Caco-2 (cell line): ENCODE results near the gene TM4SF5. TPM values are rescaled to one million over a fixed set of nuclear protein-coding genes. Genes with fewer than 3 reads are reported as not detected.

Experiments
- Bru-seq: library from RNA; stranded (reverse); fragments of 400-500 nt; gene quantifications from one replicate; lab custom pipeline; 2021; lab: Mats Ljungman, UMichigan
- BruChase-seq, 2 experiments: library from RNA; stranded (reverse); fragments of 400-500 nt; gene quantifications; one replicate each; lab custom pipeline; 2021; lab: Mats Ljungman, UMichigan
- BruUV-seq: library from RNA; stranded (reverse); fragments of 400-500 nt; replicated peaks from 2 replicates; lab custom pipeline; 2021; lab: Mats Ljungman, UMichigan
- CTCF ChIA-PET: fragments of 300-600 bp; sonication (Branson Sonifier 250); formaldehyde crosslinking; loops from one replicate; lab custom pipeline; 2022; ENCODE audit warnings: antibody characterized with exemption; lab: Charles Lee
- POLR2A ChIA-PET: fragments of 300-600 bp; sonication (Branson Sonifier 250); formaldehyde crosslinking; loops from one replicate; lab custom pipeline; 2022; ENCODE audit warnings: antibody characterized with exemption; lab: Charles Lee
- DNase-seq, 2 experiments: peaks; one replicate each; pipeline versions ENCODE4 v3.0.0 to v3.0.0-alpha.2; 2020 to 2022
- H3K27me3 ChIP-seq: replicated peaks from 2 replicates; pipeline ENCODE4 v1.6.0; 2011; ENCODE audit warnings: low read length; ENCODE audit not compliant: control insufficient read depth, insufficient read depth
- H3K36me3 ChIP-seq: 2 replicates; pipeline ENCODE4 v1.5.1; 2011; ENCODE audit warnings: low read length; ENCODE audit not compliant: control insufficient read depth, insufficient read depth
- H3K4me1 ChIP-seq: fragments of 250-450 bp; sonication (Bioruptor Pico); 2 replicates; pipeline ENCODE4 v1.5.1; 2020; ENCODE audit warnings: mild to moderate bottlenecking
- H3K4me3 ChIP-seq: 2 replicates; pipeline ENCODE4 v1.5.1; 2011; ENCODE audit warnings: low read depth, mild to moderate bottlenecking, control low read depth, low read length
- H3K9me3 ChIP-seq: fragments of 250-450 bp; sonication (Bioruptor Pico); 2 replicates; pipeline ENCODE4 v1.5.1; 2020; ENCODE audit warnings: mild to moderate bottlenecking, moderate library complexity
- H3K27ac Mint-ChIP-seq: one replicate; pipeline ENCODE4 v1.8.0; 2022; ENCODE audit warnings: mixed read lengths; ENCODE audit not compliant: unreplicated experiment
- H3K27me3 Mint-ChIP-seq: one replicate; pipeline ENCODE4 v1.8.0; 2022; ENCODE audit warnings: mixed read lengths; ENCODE audit not compliant: insufficient read depth, unreplicated experiment
- H3K36me3 Mint-ChIP-seq: one replicate; pipeline ENCODE4 v1.8.0; 2022; ENCODE audit warnings: mild to moderate bottlenecking, mixed read lengths; ENCODE audit not compliant: insufficient read depth, unreplicated experiment
- H3K4me1 Mint-ChIP-seq: one replicate; pipeline ENCODE4 v1.8.0; 2022; ENCODE audit warnings: low read depth, mixed read lengths; ENCODE audit not compliant: unreplicated experiment
- H3K4me3 Mint-ChIP-seq: one replicate; pipeline ENCODE4 v1.8.0; 2022; ENCODE audit warnings: mild to moderate bottlenecking, moderate library complexity, mixed read lengths; ENCODE audit not compliant: unreplicated experiment
- H3K9me3 Mint-ChIP-seq: one replicate; pipeline ENCODE4 v1.8.0; 2022; ENCODE audit warnings: mixed read lengths; ENCODE audit not compliant: unreplicated experiment
- intact Hi-C: fragments of 100-400 bp; cut with micrococcal nuclease; formaldehyde crosslinking; loops from one replicate; pipeline ENCODE4 v1.10.0; 2022; ENCODE audit not compliant: unreplicated experiment
- long read RNA-seq: library from polyadenylated mRNA; stranded (forward); transcript quantifications from one replicate; pipeline ENCODE4 v2.0.0, GENCODE V29; 2022
- total RNA-seq: library from RNA; stranded (reverse); gene quantifications from 2 replicates; pipeline ENCODE4 v1.2.3, GENCODE V29; 2022
- TF ChIP-seq, protein P1 (sequence below), 2 experiments: fragments of 200-600 bp in 1 of 2; IDR thresholded peaks; 1 replicate in 1 of 2; 2 replicates in 1 of 2; pipeline versions ENCODE4 v1.5.1 to v1.8.0; 2011 to 2022; ENCODE audit warnings: antibody characterized with exemption in 1 of 2, control low read depth in 1 of 2, inconsistent platforms in 1 of 2, low read depth in 1 of 2, low read length in 1 of 2, mild to moderate bottlenecking in 1 of 2, moderate library complexity in 1 of 2; ENCODE audit not compliant: insufficient read depth in 1 of 2, severe bottlenecking in 1 of 2, unreplicated experiment in 1 of 2

TM4SF5 gene, protein sequence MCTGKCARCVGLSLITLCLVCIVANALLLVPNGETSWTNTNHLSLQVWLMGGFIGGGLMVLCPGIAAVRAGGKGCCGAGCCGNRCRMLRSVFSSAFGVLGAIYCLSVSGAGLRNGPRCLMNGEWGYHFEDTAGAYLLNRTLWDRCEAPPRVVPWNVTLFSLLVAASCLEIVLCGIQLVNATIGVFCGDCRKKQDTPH
- total RNA-seq (9.9 and 12.1 TPM in 2 replicates), Bru-seq, nascent RNA (percentile 31 among the genes with signal in this experiment), BruChase-seq, experiment 1, labeled RNA remaining after a 2-hour chase (percentile 30 among the genes with signal in this experiment), BruChase-seq, experiment 2, labeled RNA remaining after a 6-hour chase (percentile 39 among the genes with signal in this experiment)
- long read RNA-seq, partial matches to known transcripts = 1 of 8 reads
- long read RNA-seq, other reads (novel, unspliced or antisense) = 4 of 8 reads

DNA sequence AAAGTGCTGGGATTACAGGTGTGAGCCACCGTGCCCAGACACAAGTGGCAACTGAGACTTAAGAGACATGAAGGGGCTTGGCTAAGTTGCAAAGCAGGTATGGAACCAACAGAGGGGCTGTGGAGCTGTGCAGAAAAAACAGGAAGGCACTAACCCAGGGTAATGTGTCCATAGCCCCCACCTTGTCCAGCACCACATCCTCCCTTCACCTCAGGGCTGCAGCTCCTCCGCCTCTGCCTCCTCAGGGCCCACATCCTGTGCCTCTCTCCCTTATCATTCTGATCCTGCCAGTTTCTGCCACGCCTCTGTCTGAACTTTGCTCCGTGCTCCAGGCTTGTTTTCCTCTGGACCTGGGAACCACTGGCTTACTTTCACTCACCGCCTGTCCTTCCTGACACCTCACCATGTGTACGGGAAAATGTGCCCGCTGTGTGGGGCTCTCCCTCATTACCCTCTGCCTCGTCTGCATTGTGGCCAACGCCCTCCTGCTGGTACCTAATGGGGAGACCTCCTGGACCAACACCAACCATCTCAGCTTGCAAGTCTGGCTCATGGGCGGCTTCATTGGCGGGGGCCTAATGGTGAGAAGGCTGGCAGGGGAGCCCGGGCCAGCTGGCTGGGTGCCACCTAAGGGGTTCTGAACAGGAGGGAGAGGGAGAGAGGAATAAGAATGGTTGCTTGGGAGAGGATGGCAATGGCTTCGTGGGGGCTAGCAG lies at the start of gene TM4SF5:
TSS of gene TM4SF5 (plus strand) at position 368 of the 716 bp plus-strand sequence. CDS start at position 405, 37 bp downstream.
- CTCF ChIA-PET = interaction anchor here (1.1 kb wide), 1 partner anchor 18 kb away, joined by 4 read pairs; the partner anchor contains the start of gene GLTPD2
- Histone ChIP-seq H3K4me1 (peaks cover 11% of the 10 kb centered on the region), H3K9me3 (no peaks in the 10 kb centered on the region), H3K36me3 (no peaks in the 10 kb centered on the region), H3K4me3 (peak within 1 kb of the TSS; percentile 8; the same call in 1 of the 2 replicates), H3K27me3 (no peaks in the 10 kb centered on the region)
- Mint-ChIP-seq H3K4me1 (peaks cover 16% of the 10 kb centered on the region), H3K36me3 (no peaks in the 10 kb centered on the region), H3K27ac (peak within 1 kb of the TSS; percentile 77), H3K9me3 (no peaks in the 10 kb centered on the region), H3K4me3 (peak within 1 kb of the TSS; percentile 52), H3K27me3 (no peaks in the 10 kb centered on the region)
- no TSS peak for BruUV-seq
- TF ChIP-seq, protein P1, sequence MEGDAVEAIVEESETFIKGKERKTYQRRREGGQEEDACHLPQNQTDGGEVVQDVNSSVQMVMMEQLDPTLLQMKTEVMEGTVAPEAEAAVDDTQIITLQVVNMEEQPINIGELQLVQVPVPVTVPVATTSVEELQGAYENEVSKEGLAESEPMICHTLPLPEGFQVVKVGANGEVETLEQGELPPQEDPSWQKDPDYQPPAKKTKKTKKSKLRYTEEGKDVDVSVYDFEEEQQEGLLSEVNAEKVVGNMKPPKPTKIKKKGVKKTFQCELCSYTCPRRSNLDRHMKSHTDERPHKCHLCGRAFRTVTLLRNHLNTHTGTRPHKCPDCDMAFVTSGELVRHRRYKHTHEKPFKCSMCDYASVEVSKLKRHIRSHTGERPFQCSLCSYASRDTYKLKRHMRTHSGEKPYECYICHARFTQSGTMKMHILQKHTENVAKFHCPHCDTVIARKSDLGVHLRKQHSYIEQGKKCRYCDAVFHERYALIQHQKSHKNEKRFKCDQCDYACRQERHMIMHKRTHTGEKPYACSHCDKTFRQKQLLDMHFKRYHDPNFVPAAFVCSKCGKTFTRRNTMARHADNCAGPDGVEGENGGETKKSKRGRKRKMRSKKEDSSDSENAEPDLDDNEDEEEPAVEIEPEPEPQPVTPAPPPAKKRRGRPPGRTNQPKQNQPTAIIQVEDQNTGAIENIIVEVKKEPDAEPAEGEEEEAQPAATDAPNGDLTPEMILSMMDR (IDR thresholded peaks at IDR 0.05; ENCODE audit: insufficient read depth in 1 of 2, low read depth in 1 of 2, low read length in 1 of 2, severe bottlenecking in 1 of 2, unreplicated experiment in 1 of 2) = no peak
- POLR2A ChIA-PET = interaction anchor here (0.6 to 0.9 kb wide), 2 partner anchors 17 to 51 kb away, joined by 3 to 14 read pairs; partner anchors contain the start of gene GLTPD2
- DNase-seq = peak; percentile 50 to 68
- intact Hi-C loops = no loop called here

DNA sequence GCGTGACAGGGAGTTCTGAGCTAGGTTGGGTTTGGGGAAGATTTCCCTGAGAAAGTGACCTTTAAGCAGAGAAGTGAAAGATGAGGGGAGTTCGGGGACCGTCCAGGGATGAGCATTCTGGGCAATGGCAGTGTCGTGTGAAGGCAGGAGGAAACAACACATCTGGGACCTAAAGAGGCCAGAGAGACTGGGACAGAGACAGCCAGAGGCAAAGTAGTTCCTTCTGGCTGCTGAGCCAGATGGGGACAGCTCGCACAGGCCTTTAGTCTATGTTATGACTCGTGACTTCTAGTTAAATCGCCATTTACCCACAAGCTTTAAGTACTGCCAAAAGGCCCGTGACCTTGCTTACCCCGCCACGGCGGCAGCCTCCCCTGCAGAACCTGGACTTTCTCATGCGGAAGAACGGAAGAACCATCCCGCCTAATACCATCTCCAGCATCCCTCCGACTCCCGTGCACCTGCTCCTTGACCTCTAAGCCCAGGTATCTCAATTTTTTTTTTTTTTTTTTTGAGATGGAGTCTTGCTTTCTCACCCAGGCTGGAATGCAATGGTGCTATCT lies 48.9 kb upstream of the TM4SF5 start:
- Histone ChIP-seq H3K4me1 (peaks cover 10% of the 10 kb centered on the region; the same call in 1 of the 2 replicates), H3K36me3 (no peaks in the 10 kb centered on the region), H3K4me3 (no peak overlapping the region), H3K27me3 (no peaks in the 10 kb centered on the region), H3K9me3 (no peaks in the 10 kb centered on the region)
- no TSS peak for BruUV-seq
- intact Hi-C loops = no loop called here
- DNase-seq = no peak
- H3K27me3 Mint-ChIP-seq = no peaks in the 10 kb centered on the region
- no peak overlapping the region for H3K4me3 Mint-ChIP-seq
- H3K4me1 Mint-ChIP-seq = no peaks in the 10 kb centered on the region
- TF ChIP-seq, protein P1 (IDR thresholded peaks at IDR 0.05; ENCODE audit: insufficient read depth in 1 of 2, low read depth in 1 of 2, low read length in 1 of 2, severe bottlenecking in 1 of 2, unreplicated experiment in 1 of 2) = no peak
- H3K27ac Mint-ChIP-seq = peak overlapping the region; percentile 74
- H3K36me3 Mint-ChIP-seq = peaks cover 12% of the 10 kb centered on the region
- ChIA-PET CTCF (no interaction called here), POLR2A (no interaction called here)
- H3K9me3 Mint-ChIP-seq = no peaks in the 10 kb centered on the region

DNA sequence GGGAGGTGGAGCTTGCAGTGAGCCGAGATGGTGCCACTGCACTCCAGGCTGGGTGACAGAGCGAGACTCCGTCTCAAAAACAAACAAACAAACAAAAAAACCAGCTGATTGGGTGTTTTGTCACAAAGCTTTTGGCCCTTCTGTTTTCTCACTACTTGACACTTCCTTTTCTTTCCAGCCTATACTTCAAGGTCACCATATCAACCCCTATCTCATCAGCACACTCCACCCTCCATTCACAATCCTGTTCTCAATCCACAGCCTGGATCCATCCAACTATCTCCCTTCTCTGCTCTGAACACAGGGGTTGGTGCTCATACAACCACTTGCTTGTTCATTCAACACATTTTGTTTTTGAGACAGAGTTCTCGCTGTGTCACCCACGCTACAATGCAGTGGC lies 47.0 kb upstream of the TM4SF5 start:
- H3K4me3 Mint-ChIP-seq = no peak overlapping the region
- intact Hi-C loops = no loop called here
- peaks cover 10% of the 10 kb centered on the region; the same call in 1 of the 2 replicates for H3K4me1 ChIP-seq
- ChIA-PET POLR2A (interaction anchor here (0.6 kb wide), 1 partner anchor 105 kb away, joined by 5 read pairs; no protein-coding TSS in a partner anchor), CTCF (no interaction called here)
- no peaks in the 10 kb centered on the region for H3K9me3 Mint-ChIP-seq
- DNase-seq = no peak
- no peaks in the 10 kb centered on the region for H3K9me3 ChIP-seq
- no peaks in the 10 kb centered on the region for H3K4me1 Mint-ChIP-seq
- TF ChIP-seq, protein P1 (IDR thresholded peaks at IDR 0.05; ENCODE audit: insufficient read depth in 1 of 2, low read depth in 1 of 2, low read length in 1 of 2, severe bottlenecking in 1 of 2, unreplicated experiment in 1 of 2) = no peak
- H3K36me3 Mint-ChIP-seq = peaks cover 7% of the 10 kb centered on the region
- H3K36me3 ChIP-seq = no peaks in the 10 kb centered on the region
- H3K27me3 Mint-ChIP-seq = no peaks in the 10 kb centered on the region
- no peaks in the 10 kb centered on the region for H3K27me3 ChIP-seq
- BruUV-seq = no TSS peak
- H3K4me3 ChIP-seq = no peak overlapping the region
- H3K27ac Mint-ChIP-seq = no peak overlapping the region
